Uterus (tissue), 2 donors: ENCODE results near the gene UGT1A1.
"Not testable (repeated sequence)": the region's sequence is repeated elsewhere in the genome, so short reads cannot be mapped to it uniquely, and the experiment has no call there.

ENCODE experiments used
- CTCF ChIP-seq, 4 experiments: fragments of 200-600 bp in 2 of 4; fragments of 450-650 bp in 2 of 4; sonication (generic) in 2 of 4; IDR thresholded peaks; one replicate each; pipeline ENCODE4 v1.5.1; 2016 to 2019; ENCODE audit warnings: antibody characterized with exemption in 4 of 4, mild to moderate bottlenecking in 2 of 4, moderate library complexity in 1 of 4
- POLR2A ChIP-seq, 2 donors: fragments of 450-650 bp; IDR thresholded peaks; one replicate each; pipeline ENCODE4 v1.6.1; 2016; ENCODE audit warnings: antibody characterized with exemption in 2 of 2, mild to moderate bottlenecking in 1 of 2, moderate library complexity in 1 of 2

DNA sequence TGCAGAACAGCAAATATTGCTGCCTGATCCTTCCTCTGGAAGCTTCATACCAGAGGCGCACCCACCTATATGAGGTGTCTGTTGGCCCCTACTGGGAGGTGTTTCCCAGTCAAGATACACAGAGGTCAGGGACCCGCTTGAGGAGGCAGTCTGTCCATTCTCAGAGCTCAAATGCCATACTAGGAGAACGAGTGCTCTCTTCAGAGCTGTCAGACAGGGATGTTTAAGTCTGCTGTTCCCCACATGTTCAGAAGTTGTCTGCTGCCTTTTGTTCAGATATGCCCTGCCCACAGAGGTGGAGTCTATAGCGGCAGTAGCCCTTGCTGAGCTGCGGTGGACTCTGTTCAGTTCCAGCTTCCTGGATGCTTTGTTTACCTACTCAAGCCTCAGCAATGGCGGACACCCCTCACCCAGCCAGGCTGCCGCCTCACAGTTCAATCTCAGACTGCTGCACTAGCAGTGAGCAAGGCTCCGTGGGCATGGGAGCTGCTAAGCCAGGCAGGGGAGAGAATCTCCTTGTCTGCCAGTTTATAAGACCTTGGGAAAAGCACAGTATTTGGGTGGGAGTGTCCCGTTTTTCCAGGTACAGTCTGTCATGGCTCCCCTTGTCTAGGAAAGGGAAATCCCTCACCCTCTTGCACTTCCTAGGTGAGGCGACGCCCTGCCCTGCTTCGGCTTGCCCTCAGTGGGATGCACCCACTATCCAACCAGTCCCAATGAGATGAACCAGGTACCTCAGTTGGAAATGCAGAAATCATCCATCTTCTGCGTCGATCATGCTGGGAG lies 23.0 kb upstream of the UGT1A1 start:
- TF ChIP-seq CTCF, POLR2A (IDR thresholded peaks at IDR 0.05): not testable (repeated sequence)
